Right kidney (tissue), 1 donor: Measurements from ENCODE around the gene ABTB2.

Experiments
- DNase-seq: peaks from one replicate; pipeline ENCODE4 v3.0.0-alpha.2; 2016

ABTB2 gene

GRCh38 chr11:34105079-34105956 is 252.5 kb downstream of the ABTB2 start, which contains the start of gene NAT10:
TSS of gene NAT10 (plus strand) at chr11:34105629. CDS start at chr11:34108226, 2,597 bp downstream.
- DNase-seq: peak; percentile 85

GRCh38 chr11:34104680-34105078 is 253.1 kb downstream of the ABTB2 start:
- no peak for DNase-seq
